Gastroesophageal sphincter (tissue), 4 donors: Measurements from ENCODE around the gene TIMM17B. TPM values are rescaled to one million over a fixed set of nuclear protein-coding genes. Genes with fewer than 3 reads are reported as not detected.
A peak's percentile ranks its signal among the peaks of the same experiment; 100 is the strongest.

Source experiments
- ATAC-seq: fragments of 150-250 bp; one replicate; pipeline ENCODE4 v1.9.1; 2016; ENCODE audit warnings: mild to moderate bottlenecking, moderate library complexity
- H3K27ac ChIP-seq, 4 donors: fragments of 200-600 bp; sonication (generic) in 3 of 4; 1 replicate in 3 of 4; 2 replicates in 1 of 4; pipeline ENCODE4 v1.5.1; 2016 to 2019
- H3K27me3 ChIP-seq: fragments of 200-600 bp; sonication (generic); one replicate; pipeline ENCODE4 v1.5.1; 2019
- H3K36me3 ChIP-seq, 2 donors: fragments of 200-600 bp; sonication (generic); one replicate each; pipeline ENCODE4 v1.5.1; 2019; ENCODE audit warnings: control low read depth in 1 of 2
- H3K4me1 ChIP-seq, 3 donors: fragments of 200-600 bp; sonication (generic); 1 replicate in 2 of 3; 2 replicates in 1 of 3; pipeline ENCODE4 v1.5.1; 2016 to 2019; ENCODE audit warnings: control low read depth in 2 of 3
- H3K4me3 ChIP-seq, 2 donors: fragments of 200-600 bp; sonication (generic); one replicate each; pipeline ENCODE4 v1.5.1; 2019; ENCODE audit warnings: mild to moderate bottlenecking in 1 of 2, moderate library complexity in 1 of 2
- H3K9me3 ChIP-seq, 3 donors: fragments of 200-600 bp; sonication (generic); one replicate each; pipeline ENCODE4 v1.5.1; 2017 to 2019; ENCODE audit warnings: control low read depth in 2 of 3
- EP300 ChIP-seq: sonication (generic); formaldehyde crosslinking; IDR thresholded peaks from one replicate; pipeline ENCODE4 v1.6.1; 2017; ENCODE audit warnings: antibody characterized with exemption, mild to moderate bottlenecking
- POLR2A ChIP-seq, 2 donors: fragments of 450-650 bp; IDR thresholded peaks; one replicate each; pipeline ENCODE4 v1.6.1; 2017; ENCODE audit warnings: antibody characterized with exemption in 2 of 2, mild to moderate bottlenecking in 2 of 2, moderate library complexity in 1 of 2
- POLR2AphosphoS5 ChIP-seq: sonication (generic); formaldehyde crosslinking; IDR thresholded peaks from one replicate; pipeline ENCODE4 v1.6.1; 2017; ENCODE audit warnings: antibody characterized with exemption
- WGBS, 2 donors: methylation state at CpG; one replicate each; pipeline ENCODE4 v1.1.5; 2018; ENCODE audit warnings: low coverage in 1 of 2; 5-methylcytosine and 5-hydroxymethylcytosine counted together
- total RNA-seq, 4 donors: library from RNA; depleted of rRNA; stranded (reverse); fragments of >200 nt; gene quantifications; one replicate each; pipeline ENCODE4 v1.1.0, GENCODE V29; 2016
- TF ChIP-seq, protein P1 (sequence below), 4 experiments: fragments of 200-600 bp in 2 of 4; fragments of 450-650 bp in 2 of 4; sonication (generic) in 1 of 4; IDR thresholded peaks; one replicate each; pipeline ENCODE4 v1.5.1; 2017 to 2019; ENCODE audit warnings: antibody characterized with exemption in 4 of 4, mild to moderate bottlenecking in 2 of 4, moderate library complexity in 2 of 4

Gene TIMM17B
- total RNA-seq, 4 donors from 2014 or later: 38.0 to 57.7 (median 39.5) TPM

GRCh38 chrX:48923771-48924170, 26.2 kb upstream of the TIMM17B start:
- no CpG with 5 or more reads among the region's 13 CpGs for WGBS, 2 donors
- TF ChIP-seq, protein P1, sequence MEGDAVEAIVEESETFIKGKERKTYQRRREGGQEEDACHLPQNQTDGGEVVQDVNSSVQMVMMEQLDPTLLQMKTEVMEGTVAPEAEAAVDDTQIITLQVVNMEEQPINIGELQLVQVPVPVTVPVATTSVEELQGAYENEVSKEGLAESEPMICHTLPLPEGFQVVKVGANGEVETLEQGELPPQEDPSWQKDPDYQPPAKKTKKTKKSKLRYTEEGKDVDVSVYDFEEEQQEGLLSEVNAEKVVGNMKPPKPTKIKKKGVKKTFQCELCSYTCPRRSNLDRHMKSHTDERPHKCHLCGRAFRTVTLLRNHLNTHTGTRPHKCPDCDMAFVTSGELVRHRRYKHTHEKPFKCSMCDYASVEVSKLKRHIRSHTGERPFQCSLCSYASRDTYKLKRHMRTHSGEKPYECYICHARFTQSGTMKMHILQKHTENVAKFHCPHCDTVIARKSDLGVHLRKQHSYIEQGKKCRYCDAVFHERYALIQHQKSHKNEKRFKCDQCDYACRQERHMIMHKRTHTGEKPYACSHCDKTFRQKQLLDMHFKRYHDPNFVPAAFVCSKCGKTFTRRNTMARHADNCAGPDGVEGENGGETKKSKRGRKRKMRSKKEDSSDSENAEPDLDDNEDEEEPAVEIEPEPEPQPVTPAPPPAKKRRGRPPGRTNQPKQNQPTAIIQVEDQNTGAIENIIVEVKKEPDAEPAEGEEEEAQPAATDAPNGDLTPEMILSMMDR (IDR thresholded peaks at IDR 0.05): no peak
- TF ChIP-seq POLR2AphosphoS5: no peak
- TF ChIP-seq EP300: no peak
- TF ChIP-seq POLR2A (IDR thresholded peaks at IDR 0.05): no peak
- no peak for ATAC-seq
- no peaks in the 10 kb centered on the region for H3K9me3 ChIP-seq
- no peaks in the 10 kb centered on the region for H3K27me3 ChIP-seq
- peaks cover 0 to 11% (median 0%) of the 10 kb centered on the region in 3 donors for H3K4me1 ChIP-seq
- H3K36me3 ChIP-seq: peaks cover 0 to 59% of the 10 kb centered on the region in 2 donors
- no peak overlapping the region for H3K4me3 ChIP-seq
- no peak overlapping the region for H3K27ac ChIP-seq

DNA sequence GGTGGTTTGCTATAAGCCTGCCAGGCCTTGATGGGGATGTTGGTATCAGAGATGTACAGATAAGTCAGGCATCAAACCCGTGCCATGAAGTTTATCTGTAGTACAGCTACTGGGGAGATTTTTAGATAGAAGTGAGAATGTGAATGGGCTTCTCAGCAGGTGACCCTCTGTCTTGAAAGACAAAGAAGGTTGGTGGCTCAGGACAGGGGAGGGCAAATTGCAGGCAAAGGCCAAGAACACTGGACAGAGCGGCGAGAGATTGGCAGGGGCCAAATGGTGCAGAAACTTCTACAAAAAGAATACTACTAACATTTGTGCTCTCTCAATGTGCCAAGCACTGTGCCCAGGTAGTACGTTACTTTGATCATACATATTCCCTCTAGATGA, 23.1 kb upstream of the TIMM17B start:
- no peak for ATAC-seq
- Histone ChIP-seq H3K4me3 (no peak overlapping the region), H3K36me3 (peaks cover 0 to 36% of the 10 kb centered on the region in 2 donors), H3K27me3 (no peaks in the 10 kb centered on the region), H3K9me3 (no peaks in the 10 kb centered on the region), H3K4me1 (peaks cover 0 to 30% (median 7%) of the 10 kb centered on the region in 3 donors), H3K27ac (no peak overlapping the region)
- WGBS, 2 donors: 83 to 94% methylated on average over 1 to 4 of the region's 4 CpGs
- TF ChIP-seq POLR2A (IDR thresholded peaks at IDR 0.05): no peak
- TF ChIP-seq, protein P1 (IDR thresholded peaks at IDR 0.05): no peak
- TF ChIP-seq POLR2AphosphoS5: no peak
- TF ChIP-seq EP300: no peak

DNA sequence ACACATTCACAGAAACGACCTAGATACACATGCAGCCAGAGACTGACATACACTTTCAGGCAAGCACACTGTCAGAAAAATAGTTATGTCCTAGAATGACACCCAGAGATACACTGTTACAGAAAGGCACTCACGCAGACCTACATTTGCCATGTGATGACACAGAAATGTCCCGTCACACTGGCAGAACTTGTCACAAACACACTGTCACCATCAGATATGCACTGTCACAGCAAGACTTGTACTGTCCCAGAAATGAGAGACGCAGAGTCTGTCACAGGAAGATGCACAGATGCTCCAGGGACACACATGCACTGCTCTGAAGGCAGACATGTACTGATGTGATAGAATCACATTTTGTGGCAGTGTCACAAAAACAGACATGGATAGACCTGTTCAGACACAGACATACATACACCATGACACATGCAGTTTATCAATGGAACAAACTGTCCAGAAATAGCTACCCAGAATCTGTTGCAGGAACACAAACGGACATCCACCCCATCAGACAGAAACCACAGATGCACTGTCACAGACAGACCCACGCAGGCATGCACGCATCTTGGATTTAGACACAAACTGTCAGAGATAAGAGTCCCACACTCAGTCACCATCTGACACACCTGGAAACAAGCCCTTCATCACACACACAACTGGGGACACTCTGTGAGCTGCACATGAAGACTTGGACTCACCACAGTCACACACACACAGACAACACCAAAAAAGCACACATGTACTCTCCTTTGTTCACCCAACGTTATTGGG, 22.6 kb upstream of the TIMM17B start:
- H3K4me3 ChIP-seq: no peak overlapping the region
- 18 to 70% methylated on average over 4 to 6 of the region's 8 CpGs for WGBS, 2 donors

DNA sequence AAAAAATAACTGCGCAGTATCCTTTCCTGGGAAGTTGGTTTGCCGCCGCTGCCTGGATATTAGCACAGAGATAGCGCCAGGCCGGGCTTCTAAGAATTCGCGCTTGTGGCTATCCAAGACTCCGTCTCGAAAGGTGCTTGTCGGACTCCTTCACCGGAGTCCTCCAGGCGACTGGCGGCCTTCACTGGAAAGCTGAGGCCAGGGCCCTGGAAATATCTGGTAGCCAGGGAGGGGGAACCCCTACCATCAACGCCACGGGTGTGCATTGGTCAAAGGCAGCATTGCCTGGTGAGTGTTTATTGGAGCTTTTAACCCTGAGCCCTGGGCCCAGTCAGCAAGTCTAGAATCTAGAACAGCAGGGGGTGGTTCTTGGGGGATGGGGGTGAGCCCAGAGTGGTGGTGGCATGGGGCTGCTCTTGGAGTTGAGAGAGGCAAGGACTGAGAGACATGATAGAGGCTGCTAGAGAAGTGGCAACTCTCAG, 21.8 kb upstream of the TIMM17B start:
- peaks cover 0 to 33% of the 10 kb centered on the region in 2 donors for H3K36me3 ChIP-seq
- peak overlapping the region; percentile 57 to 88 (median 86) for H3K27ac ChIP-seq
- no peak for TF ChIP-seq POLR2A (IDR thresholded peaks at IDR 0.05)
- no peak for TF ChIP-seq POLR2AphosphoS5
- TF ChIP-seq, protein P1 (IDR thresholded peaks at IDR 0.05): no peak
- TF ChIP-seq EP300: no peak
- H3K27me3 ChIP-seq: no peaks in the 10 kb centered on the region
- ATAC-seq: peak; percentile 20
- no peaks in the 10 kb centered on the region for H3K9me3 ChIP-seq
- peak overlapping the region; percentile 64 for H3K4me3 ChIP-seq
- 37% methylated on average over 10 of the region's 15 CpGs; no CpG with 5 or more reads in 1 of the 2 donors for WGBS, 2 donors
- peaks cover 0 to 30% (median 7%) of the 10 kb centered on the region in 3 donors for H3K4me1 ChIP-seq

More for the DNA sequence above, 22.6 kb upstream of the TIMM17B start:
- peak overlapping the region in 3 of 4 donors; percentile 83 to 88 (median 88) for H3K27ac ChIP-seq
- no peak for ATAC-seq
- H3K36me3 ChIP-seq: peaks cover 0 to 31% of the 10 kb centered on the region in 2 donors
- no peak for TF ChIP-seq EP300
- TF ChIP-seq, protein P1 (IDR thresholded peaks at IDR 0.05): no peak
- TF ChIP-seq POLR2AphosphoS5: no peak
- no peak for TF ChIP-seq POLR2A (IDR thresholded peaks at IDR 0.05)
- no peaks in the 10 kb centered on the region for H3K27me3 ChIP-seq
- H3K4me1 ChIP-seq: peaks cover 0 to 30% (median 7%) of the 10 kb centered on the region in 3 donors
- H3K9me3 ChIP-seq: no peaks in the 10 kb centered on the region
